Ishikawa (cell line): ENCODE data around the gene NTMT1.

Experiments used
- CREB1 ChIP-seq: IDR thresholded peaks from 2 replicates; pipeline ENCODE4 v1.6.1; 2012; ENCODE audit warnings: low read depth
- EGR1 ChIP-seq: IDR thresholded peaks from 2 replicates; pipeline ENCODE4 v1.6.1; 2012
- EP300 ChIP-seq: IDR thresholded peaks from 2 replicates; pipeline ENCODE4 v1.6.1; 2012; ENCODE audit warnings: borderline replicate concordance
- MAX ChIP-seq: IDR thresholded peaks from 2 replicates; pipeline ENCODE4 v1.6.1; 2012
- NFIC ChIP-seq: IDR thresholded peaks from 2 replicates; pipeline ENCODE4 v1.6.1; 2012
- RAD21 ChIP-seq: IDR thresholded peaks from 2 replicates; pipeline ENCODE4 v1.6.1; 2012; ENCODE audit warnings: low read depth
- TAF1 ChIP-seq: IDR thresholded peaks from 2 replicates; pipeline ENCODE4 v1.6.1; 2012; ENCODE audit warnings: low read depth, mild to moderate bottlenecking
- TCF12 ChIP-seq: IDR thresholded peaks from 2 replicates; pipeline ENCODE4 v1.6.1; 2012; ENCODE audit warnings: low read depth
- YY1 ChIP-seq: IDR thresholded peaks from 2 replicates; pipeline ENCODE4 v1.6.1; 2012; ENCODE audit warnings: low read depth
- ZBTB7A ChIP-seq: IDR thresholded peaks from 2 replicates; pipeline ENCODE4 v1.6.1; 2012; ENCODE audit warnings: low read depth
- TF ChIP-seq, protein P1 (sequence below): IDR thresholded peaks from 2 replicates; pipeline ENCODE4 v1.6.1; 2012
- TF ChIP-seq, protein P2 (sequence below): IDR thresholded peaks from 2 replicates; pipeline ENCODE4 v1.6.1; 2012; ENCODE audit warnings: low read depth, mild to moderate bottlenecking

DNA sequence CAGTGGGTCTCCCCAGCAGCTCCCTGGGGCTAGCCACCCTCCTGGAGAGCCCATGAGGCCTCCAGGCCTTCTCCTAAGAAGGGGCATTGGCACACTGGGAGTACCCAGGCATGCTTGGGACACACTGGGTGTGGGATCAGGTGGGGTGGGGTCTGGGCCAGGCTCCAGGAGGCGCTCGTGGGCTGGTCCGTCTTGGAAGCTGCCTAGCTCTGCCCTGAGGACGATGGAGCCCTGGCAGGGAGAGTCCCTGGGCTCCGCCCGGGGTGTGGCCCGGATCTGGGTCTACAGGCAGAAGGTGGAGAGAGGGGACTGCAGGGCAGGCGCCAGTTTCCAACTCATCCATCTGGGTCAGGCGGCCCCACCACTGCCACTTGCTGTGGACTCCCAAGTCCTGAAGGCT is 41.9 kb downstream of the NTMT1 start:
- TF ChIP-seq EGR1, result no peak
- TF ChIP-seq YY1, result no peak
- no peak for TF ChIP-seq TCF12
- no peak for TF ChIP-seq RAD21
- TF ChIP-seq CREB1, result no peak
- no peak for TF ChIP-seq ZBTB7A
- TF ChIP-seq EP300, result no peak
- no peak for TF ChIP-seq TAF1
- no peak for TF ChIP-seq NFIC
- TF ChIP-seq, protein P1, sequence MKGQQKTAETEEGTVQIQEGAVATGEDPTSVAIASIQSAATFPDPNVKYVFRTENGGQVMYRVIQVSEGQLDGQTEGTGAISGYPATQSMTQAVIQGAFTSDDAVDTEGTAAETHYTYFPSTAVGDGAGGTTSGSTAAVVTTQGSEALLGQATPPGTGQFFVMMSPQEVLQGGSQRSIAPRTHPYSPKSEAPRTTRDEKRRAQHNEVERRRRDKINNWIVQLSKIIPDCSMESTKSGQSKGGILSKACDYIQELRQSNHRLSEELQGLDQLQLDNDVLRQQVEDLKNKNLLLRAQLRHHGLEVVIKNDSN, result no peak
- no peak for TF ChIP-seq MAX
- TF ChIP-seq, protein P2, sequence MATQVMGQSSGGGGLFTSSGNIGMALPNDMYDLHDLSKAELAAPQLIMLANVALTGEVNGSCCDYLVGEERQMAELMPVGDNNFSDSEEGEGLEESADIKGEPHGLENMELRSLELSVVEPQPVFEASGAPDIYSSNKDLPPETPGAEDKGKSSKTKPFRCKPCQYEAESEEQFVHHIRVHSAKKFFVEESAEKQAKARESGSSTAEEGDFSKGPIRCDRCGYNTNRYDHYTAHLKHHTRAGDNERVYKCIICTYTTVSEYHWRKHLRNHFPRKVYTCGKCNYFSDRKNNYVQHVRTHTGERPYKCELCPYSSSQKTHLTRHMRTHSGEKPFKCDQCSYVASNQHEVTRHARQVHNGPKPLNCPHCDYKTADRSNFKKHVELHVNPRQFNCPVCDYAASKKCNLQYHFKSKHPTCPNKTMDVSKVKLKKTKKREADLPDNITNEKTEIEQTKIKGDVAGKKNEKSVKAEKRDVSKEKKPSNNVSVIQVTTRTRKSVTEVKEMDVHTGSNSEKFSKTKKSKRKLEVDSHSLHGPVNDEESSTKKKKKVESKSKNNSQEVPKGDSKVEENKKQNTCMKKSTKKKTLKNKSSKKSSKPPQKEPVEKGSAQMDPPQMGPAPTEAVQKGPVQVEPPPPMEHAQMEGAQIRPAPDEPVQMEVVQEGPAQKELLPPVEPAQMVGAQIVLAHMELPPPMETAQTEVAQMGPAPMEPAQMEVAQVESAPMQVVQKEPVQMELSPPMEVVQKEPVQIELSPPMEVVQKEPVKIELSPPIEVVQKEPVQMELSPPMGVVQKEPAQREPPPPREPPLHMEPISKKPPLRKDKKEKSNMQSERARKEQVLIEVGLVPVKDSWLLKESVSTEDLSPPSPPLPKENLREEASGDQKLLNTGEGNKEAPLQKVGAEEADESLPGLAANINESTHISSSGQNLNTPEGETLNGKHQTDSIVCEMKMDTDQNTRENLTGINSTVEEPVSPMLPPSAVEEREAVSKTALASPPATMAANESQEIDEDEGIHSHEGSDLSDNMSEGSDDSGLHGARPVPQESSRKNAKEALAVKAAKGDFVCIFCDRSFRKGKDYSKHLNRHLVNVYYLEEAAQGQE, result no peak
